ENCODE data around the gene SEMA4F.
"Not testable (repeated sequence)": the region's sequence is repeated elsewhere in the genome, so short reads cannot be mapped to it uniquely, and the experiment has no call there.

SEMA4F gene

DNA sequence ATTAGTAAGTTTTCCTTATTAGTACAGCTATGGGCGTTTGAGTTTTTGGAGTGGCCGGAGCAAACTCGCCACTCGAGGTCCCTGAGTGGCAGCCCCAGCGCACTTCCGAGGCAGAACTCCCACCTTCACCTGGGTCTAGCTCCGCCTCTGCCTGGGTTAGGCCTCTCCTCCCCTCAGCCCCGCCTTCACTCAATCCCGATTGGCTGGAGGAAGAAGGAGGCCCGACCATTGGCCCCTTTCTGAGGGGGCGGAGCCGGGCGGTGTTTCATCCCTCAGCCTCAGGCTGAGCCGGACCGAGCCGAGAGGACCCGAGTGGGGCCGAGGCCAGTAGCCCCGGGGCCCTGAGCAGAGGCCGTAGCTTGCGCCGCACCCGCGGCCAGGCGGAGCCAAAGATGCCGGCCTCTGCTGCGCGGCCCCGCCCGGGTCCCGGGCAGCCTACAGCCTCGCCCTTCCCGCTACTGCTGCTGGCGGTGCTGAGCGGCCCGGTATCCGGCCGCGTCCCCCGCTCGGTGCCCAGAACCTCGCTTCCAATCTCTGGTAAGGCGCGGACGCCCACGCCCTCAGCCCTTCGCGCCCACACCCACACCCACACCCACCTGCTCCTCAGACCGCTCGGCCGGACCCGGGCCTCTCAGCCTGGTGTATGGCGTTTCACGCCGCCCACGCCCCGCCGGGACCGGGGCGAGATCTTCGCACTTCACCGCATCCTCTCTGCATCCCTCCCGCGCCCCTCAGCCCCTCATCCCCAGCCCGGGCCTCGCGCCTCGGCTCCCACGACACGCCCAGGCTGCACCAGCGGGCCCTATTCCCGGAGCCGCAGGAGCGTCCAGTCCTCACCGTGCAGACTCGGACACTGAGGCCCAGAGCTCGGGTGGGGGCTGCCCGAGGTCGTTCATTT, at the start of gene SEMA4F:
Gene SEMA4F, plus strand, starts transcription at position 263 of the 898 bp plus-strand sequence. Its CDS starts 130 bp downstream, at position 393.
- DNase-seq, result peak; percentile 97

- DNase-seq, result no peak
Measured at GRCh38 chr2:74606927-74607326, 47.1 kb upstream of the SEMA4F start.

DNA sequence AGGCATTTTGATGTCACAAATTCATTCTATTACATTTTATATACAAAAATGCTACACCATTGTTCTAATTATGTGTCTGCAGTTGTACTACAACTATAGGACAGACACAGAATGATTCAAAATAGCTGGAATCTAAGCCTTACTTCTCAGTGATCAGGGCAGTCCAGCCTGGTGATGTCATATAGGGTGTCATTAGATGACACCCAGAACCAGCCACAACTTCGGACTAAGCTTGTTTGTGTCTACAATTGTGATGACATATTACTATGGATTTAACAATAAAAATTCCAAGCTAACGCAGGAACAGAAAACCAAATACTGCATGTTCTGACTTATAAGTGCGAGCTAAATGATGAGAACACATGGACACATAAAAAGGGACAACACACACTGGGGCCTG, 36.9 kb upstream of the SEMA4F start:
- DNase-seq, result no peak

GRCh38 chr2:74618410-74619083, 35.5 kb upstream of the SEMA4F start:
- no peak for DNase-seq

- no peak for DNase-seq
Measured at GRCh38 chr2:74619651-74620297, 34.3 kb upstream of the SEMA4F start.

DNA sequence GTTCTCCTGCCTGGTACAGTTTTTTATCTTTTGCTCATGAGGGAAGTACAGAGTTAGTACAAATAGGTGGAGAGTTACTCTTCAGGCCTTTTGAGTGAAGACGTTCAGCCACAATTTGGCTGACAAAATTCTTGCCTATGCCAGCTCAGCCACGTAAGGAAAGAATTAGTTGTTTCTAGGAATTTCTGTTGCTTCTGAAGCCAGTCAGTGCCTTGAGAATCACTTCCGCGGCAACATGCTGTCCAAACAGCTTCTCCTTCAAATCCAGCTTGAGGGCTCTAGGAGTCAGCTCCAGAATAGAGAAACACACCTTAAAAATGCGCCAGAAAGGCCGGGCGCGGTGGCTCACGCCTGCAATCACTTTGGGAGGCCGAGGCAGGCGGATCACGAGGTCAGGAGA, 33.4 kb upstream of the SEMA4F start:
- no peak for DNase-seq

DNA sequence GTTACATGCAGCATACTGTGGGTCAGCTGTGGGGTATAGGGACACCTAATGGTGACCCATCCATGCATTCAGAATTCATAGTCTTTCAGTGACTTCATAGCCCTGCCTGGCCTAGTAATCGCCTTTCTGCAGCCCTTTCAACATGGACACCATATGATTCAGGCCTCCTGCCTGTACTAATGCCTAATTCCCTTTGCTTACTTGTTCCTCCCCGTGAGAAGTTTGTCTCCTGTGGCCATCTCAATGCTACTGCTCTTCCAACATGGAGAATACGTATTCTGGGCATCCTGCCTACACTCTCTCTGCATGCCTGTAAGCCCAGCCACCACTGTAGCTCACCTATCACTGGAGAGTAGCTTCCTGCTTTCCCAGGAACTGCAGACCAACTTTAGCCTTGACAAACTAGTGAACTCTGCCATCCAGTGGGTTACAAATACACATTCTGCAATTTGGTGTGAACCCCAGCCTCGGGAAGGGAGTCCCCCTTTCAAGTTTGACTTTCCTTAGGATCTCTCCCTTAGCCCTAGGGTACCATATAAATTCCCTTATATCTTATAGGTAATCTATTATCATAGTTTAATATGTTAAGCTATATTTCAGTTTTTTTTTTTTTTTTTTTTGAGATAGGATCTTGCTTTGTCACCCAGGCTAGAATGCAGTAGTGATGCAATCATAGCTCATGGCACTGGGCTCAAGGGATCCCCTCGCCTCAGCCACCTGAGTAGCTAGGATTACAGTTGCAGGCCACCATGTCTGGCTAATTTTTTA, 28.2 kb upstream of the SEMA4F start:
- no peak for DNase-seq

GRCh38 chr2:74628538-74629105, 25.4 kb upstream of the SEMA4F start:
- no peak for DNase-seq

GRCh38 chr2:74630454-74630853, 23.6 kb upstream of the SEMA4F start:
- not testable (repeated sequence) for DNase-seq

- DNase-seq, result peak in 1 of 2 experiments; percentile 24
Measured at GRCh38 chr2:74632209-74632938, 21.7 kb upstream of the SEMA4F start.

DNA sequence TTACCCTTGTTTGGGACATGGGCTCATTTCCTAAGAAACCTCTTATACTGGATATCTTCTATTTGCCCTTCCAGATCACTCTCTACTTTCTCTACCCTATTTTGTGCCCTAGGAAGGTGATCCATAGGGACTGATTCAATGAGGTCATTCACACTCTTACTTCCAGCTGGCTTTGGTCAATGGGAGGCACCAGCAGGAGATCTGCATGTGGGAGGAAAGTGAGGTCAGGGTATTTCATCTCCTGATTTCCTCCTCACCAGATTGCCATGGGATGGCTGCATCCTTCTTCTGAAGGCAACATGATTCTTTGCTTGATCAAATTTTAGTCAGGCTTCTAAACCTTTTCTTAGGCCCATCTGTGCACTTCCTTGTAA, 21.1 kb upstream of the SEMA4F start:
- no peak for DNase-seq

DNA sequence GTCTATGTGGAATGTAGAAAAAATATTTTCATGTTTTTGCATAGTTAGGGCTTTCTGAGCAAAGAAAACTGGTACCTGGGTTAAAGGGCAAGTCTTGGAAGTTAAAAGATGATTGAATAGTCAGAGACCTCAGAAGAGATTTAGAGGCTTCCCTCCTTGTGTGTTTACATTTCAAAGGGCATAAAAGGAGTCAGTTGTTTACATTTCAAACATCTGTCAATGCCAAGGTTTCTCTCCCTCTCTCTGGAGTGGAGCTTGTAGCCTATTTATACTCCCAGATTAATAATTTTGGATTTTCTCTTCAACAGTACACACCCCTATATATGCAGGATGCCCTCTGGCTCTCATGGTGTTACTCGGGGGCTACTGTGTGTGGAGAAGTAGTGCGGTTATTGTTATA, 14.5 kb upstream of the SEMA4F start:
- no peak for DNase-seq

DNA sequence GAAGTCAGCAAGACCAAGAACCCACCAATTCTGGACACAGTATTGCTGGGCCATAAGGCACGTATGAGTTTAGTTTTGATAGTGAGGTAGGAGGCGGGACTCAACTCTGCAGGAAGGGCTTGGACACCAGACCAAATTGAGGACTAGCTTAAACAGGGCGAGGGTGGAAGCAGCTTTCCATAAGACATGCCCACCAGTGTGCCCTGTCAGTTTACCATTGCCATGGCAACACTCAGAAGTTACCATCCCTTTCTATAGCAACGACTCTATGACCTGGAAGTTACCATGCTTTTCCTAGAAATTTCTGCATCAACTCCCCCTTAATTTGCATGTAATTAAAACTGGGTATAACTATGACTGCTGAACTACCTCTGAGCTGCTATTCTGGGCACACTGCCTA, 8.7 kb upstream of the SEMA4F start:
- no peak for DNase-seq

DNA sequence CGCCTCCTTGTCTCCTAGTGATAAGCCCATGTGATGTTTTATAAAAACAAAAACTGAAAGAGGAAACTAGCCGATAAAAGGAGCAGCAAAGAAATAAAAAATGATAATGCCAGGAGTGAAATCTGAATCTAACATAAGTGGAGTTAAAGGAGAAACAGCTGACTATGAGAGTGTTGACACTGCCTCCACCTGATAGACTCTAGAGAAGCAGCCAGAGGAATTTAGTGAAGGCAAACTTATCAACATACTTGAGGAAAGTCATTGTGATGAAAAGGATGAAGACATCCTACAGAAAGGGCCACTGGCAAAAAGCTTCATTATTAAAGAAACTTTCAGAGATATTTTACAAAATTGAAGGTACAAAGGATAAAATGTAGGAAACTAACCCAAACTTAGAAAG, 7.8 kb upstream of the SEMA4F start:
- DNase-seq, result no peak

- no peak for DNase-seq
Measured at GRCh38 chr2:74646834-74647482, 7.1 kb upstream of the SEMA4F start.

GRCh38 chr2:74648009-74648443, 6.0 kb upstream of the SEMA4F start, which contains the start of gene M1AP:
Gene M1AP, minus strand, starts transcription at chr2:74648330. Its CDS starts 8,055 bp downstream, at chr2:74640275.
- DNase-seq, result no peak

DNA sequence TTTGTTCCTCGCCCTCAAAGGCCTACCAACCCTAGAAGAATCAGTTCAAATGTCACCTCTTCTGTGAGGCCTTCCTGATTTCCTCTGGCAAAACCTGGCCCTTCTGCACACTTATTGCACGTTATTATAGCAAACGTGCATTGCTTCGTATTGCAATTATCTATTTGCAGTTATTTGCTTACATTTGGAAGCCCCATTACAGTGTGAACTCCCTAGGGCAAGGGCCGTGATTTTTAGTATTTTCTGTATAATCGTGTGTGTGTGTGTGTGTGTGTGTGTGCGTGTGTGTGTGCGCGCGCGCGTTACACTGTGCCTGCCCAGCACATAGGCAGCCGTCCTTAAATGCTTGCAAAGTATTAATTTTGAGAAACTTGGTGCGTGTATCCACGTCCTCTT, 460 bp upstream of the SEMA4F start:
- DNase-seq, result no peak

- DNase-seq, result no peak
Measured at GRCh38 chr2:74655579-74655978, 1.5 kb downstream of the SEMA4F start.

GRCh38 chr2:74658516-74658915, 4.5 kb downstream of the SEMA4F start:
- DNase-seq, result no peak

DNA sequence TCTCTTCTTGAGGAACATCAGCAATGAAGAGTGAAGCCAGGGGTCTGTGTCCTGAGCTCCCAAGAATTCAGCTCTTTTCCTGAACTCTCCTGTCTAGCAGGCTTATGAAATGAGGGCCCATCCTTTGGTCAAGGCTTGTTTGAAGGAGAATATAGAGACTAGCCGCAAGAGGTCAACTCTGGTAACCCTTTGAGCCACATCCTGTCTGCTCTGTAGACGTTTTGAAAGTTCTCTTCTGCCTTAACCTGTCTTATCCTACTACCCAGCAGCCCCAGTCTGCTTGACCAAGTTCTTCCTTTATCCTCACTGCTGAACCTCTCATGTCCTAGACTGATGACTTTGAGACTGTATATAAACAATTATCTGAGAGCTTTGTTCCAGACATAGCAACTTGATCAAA, 5.4 kb downstream of the SEMA4F start:
- DNase-seq, result no peak

DNA sequence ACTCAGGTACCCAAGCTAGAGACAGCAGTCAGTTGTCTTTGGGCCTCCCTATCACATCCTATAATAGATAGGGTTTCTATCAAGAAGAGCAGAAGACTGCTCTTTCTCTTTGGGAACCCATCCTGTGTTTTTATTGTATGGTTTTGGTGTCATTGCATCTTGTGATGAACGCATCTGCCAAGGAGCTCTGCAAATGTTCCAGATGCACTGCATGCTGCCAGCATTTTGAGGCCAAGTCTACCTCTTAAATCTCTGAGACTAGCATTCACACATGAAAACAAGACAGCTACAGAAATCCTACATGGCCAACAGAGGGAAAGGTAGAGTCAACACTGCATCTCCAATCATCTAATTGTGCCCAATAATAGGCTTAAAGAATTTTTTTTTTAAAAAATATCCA, 14.0 kb downstream of the SEMA4F start:
- no peak for DNase-seq

Measured in NCI-H2081 (cell line).